NCI-H748 (cell line): Measurements from ENCODE around the gene USP12.
A peak's percentile ranks its signal among the peaks of the same experiment; 100 is the strongest.

ENCODE experiments used
- DNase-seq: peaks from one replicate; lab custom pipeline; 2025; ENCODE audit not compliant: unreplicated experiment; lab: John Stamatoyannopoulos, UW

Gene USP12

DNA sequence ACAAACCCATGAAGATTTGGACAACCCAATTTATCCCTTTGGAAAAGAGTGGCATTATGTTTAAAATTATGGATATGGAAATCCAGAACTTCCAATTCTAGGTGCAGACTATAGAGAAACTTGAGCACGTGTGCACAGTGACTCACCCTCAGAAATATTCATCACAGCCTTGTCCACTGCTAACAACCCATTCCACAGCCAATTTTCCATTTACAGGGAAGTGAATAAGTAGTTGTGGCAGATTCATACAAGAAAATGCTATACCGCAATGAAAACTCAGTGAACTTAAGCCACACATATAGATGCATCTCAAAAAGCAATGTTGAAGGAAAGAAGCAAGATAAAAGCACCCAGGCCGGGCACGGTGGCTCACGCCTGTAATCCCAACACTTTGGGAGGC lies 133.3 kb downstream of the USP12 start:
- no peak for DNase-seq

- DNase-seq = no peak
Measured at GRCh38 chr13:27037571-27037970, 134.0 kb downstream of the USP12 start.

DNA sequence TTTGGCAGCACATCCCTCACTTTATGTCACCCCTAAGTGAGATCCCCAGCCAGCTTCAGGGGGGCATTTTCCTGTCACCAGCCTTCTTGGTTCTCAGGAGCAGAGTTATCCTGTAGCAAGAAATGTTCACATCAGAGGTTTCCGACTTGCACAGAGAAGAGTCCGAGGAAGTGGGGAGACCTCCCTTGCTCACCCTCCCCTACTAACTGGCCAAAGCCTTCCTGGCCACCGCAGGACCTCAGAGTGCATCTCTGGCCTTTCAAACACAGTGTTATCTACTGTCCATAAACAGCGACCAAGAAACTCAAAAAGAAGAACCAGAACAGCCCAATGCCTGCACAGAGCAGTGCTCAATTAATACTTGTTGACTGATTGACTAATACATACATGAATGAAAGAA lies 134.4 kb downstream of the USP12 start:
- no peak for DNase-seq

DNA sequence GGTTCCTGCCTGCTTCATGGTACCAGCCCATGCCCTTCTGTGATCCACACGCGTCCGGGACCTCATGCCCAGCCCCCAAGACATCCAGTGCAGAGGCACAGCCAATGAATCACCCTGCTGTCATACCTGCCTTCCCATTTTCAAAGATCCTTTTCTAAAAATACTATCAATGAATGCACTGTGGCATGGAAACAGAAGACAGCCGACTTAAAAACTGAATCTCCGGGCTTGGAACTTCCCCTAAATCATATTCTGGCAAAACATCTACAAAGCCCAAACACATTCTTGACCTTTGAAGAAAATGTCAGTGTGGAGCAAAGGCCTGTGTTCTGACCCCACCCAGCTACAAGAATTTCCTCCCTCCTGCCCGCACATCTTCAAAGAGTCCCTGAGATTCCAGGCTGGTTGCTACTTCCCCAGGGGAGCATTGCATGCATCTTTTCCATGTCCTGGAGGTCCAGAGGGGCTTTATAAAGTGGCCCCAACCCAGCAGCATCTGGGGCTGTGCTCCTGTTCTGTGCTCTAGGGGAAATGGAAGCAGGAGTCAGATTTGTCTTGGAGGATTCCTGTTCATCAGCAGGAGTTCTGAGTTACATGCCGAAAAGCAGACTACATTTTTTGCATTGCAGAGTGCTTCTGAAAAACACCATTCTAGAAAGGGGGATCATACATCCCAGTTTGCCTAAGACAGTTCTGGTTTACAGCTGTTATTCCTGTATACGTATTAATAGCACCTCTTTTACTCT lies 135.2 kb downstream of the USP12 start:
- DNase-seq = no peak

- no peak for DNase-seq
Measured at GRCh38 chr13:27035892-27036235, 135.7 kb downstream of the USP12 start.

GRCh38 chr13:27034678-27035111 lies 136.9 kb downstream of the USP12 start:
- no peak for DNase-seq

GRCh38 chr13:27028683-27029480 lies 142.7 kb downstream of the USP12 start:
- DNase-seq = no peak

- DNase-seq = no peak
Measured at GRCh38 chr13:27027086-27027667, 144.4 kb downstream of the USP12 start.

DNA sequence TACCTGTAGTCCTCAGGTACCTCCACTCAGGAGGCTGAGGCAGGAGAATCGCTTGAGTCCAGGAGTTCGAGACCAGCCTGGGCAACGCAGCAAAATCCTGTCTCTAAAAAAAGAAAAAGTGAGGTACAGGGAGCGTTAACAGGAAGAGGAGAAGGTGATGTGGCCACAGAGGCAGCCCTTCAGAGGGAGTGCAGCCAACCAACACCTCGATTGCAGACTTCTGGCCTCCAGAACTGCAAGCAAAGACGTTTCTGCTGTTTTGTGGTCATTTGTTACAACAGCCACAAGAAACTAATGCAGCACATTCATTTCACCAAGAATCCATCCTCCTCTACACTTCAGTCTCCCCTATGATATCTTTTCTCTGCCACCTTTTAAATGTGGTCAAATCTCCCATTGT lies 145.2 kb downstream of the USP12 start:
- DNase-seq = no peak

DNA sequence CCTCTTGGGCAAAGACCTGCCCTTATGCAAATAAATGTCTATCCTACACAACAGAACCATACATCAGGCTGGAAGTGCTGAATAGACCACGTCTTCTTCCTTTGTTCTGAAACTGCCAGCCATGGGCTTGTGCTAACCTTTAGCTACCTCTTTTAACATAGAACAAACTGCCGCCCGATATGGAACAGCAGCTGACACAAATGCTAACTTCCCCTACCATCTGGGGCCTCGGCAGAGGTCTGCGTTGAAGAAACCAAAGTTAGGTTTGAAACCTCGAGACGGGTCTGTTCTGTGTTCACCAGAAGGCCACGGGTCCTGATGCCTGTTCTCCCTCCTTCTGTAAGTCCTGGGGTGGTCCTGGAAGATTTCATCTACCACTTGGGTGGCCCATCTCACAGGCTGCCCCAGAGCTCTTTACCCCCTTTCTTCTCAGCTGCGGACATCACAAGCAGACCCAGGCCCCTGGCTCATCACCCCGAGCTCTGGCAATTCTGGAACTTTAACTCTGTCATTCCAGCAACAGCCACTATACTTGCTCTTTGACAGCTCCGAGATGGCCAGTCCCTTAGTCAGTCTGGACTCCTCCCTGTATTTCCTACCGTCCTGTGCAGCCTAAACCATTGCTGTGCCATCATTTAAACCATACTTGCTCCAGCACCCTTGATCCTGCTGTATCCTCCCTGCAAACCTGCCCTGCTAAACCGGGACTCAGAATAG lies 146.7 kb downstream of the USP12 start:
- no peak for DNase-seq

DNA sequence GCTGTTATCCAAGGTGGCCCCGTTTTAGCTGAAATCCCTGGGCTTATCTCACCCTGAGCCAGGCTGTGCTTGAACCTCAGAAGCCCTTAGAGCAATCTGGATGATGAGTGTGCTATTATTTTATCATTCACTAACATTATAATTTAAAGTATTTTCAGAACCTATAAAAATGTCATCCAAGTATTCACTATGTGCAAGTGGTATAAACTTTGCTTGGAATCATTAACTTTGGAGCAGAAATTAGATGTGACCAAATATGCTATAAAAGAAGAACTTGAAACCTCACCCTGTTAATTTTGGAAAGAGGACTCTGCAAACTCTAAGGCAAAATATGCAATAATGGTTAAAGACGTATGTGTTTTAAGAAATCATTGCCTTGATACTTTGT lies 147.5 kb downstream of the USP12 start:
- DNase-seq = no peak

DNA sequence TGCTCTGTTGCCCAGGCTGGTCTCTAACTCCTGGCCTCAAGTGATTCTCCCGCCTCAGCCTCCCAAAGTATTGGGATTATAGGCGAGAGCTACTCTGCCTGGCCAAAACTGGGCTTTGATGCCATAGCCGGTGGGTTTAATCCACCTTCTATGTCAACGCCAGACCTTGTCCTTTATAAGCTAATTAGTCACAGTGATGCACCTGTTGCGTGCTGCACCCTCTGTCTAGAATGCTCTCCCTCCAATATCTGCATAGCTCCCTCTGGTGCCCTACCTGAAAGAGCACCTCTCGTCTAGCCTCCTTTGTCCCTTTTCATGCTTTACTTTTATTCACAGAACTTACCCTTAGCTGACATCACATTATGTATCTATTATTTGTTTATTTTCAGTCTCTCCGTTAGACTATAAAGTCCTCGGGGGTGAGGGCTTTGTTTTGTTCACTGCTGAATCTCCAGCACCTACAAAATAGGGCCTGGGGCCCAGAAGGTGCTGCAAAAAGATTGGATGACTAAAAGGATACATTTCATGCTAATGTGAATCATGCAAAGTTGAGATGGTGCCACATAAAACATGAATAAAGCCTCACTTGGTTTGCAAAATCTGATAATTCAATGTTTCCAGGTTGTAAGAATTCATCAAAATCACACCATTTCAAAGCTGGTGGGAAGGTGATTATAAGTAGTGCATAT lies 148.1 kb downstream of the USP12 start:
- DNase-seq = peak; percentile 65

- peak; percentile 99 for DNase-seq
Measured at GRCh38 chr13:27022571-27023311, 148.9 kb downstream of the USP12 start.

DNA sequence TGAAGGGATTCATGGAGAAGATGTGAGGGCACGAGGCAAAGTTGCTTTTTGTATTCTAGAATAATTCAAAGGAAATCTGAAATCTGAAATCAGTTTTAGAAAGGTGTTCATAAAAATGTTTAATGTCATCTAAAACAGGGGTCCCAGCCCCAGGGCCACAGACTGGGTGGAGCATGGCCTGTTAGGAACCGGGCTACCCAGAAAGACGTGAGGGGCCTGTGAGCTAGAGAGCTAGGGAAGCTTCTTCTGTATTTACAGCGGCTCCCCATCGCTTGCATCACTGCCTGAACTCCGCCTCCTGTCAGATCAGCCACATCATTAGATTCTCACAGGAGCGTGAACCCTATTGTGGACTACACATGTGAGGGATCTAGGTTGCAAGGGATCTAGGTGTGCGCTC lies 151.2 kb downstream of the USP12 start:
- no peak for DNase-seq

DNA sequence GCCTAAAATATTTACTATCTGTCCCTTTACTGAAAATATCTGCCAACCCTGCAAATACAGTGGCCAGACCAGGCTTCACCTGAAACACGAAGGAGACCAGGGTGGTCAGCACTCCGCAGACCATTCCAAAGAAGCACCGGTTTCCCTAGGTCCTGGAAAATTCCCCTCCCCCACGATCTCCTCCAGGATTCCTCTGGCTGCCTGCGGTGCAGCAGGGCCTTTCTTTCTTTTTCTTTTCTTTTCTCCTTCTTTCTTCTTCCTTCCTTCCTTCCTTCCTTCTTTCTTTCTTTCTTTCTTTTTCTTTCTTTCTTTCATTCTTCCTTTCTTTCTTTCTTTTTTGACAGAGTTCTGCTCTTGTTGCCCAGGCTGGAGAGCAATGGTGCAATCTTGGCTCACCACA lies 152.7 kb downstream of the USP12 start:
- no peak for DNase-seq

- DNase-seq = no peak
Measured at GRCh38 chr13:27018344-27018861, 153.2 kb downstream of the USP12 start.

DNA sequence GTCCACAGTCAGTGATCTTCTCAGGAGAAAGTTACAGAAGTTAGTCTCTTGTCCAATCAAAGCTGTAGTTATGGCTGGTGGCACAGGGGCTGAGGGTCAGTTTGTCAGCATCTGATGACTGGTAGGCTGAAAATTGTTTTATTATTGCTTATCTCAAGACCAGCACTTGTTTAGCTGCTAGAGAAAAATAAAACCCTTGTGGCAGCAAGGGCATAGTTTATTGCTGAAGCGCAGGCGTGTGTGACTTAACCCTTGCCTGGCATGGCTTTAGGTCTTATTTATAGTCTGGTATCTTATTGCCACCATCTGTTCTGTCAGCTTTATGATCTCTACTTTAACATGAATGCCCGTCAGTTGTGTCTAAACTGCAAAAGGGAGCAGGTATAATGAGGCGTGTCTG lies 154.7 kb downstream of the USP12 start:
- no peak for DNase-seq
